HL-60 (cell line): ENCODE data around the gene MOB3B.

Source experiments
- DNase-seq, 2 experiments: peaks; one replicate each; pipeline ENCODE4 v3.0.0-alpha.2; 2010 to 2020; ENCODE audit warnings: low read depth in 1 of 2, low spot score in 1 of 2
- H3K27ac ChIP-seq: fragments of 250-450 bp; sonication (Bioruptor Pico); replicated peaks from 2 replicates; pipeline ENCODE4 v1.5.1; 2020; ENCODE audit warnings: mild to moderate bottlenecking, moderate library complexity
- H3K27me3 ChIP-seq: fragments of 250-450 bp; sonication (Bioruptor Pico); 2 replicates; pipeline ENCODE4 v1.5.1; 2021; ENCODE audit warnings: mild to moderate bottlenecking, moderate library complexity; ENCODE audit not compliant: insufficient read depth, poor library complexity, severe bottlenecking
- H3K4me3 ChIP-seq: replicated peaks from 2 replicates; pipeline ENCODE4 v1.5.1; 2011; ENCODE audit warnings: mild to moderate bottlenecking, control low read depth, low read length; ENCODE audit not compliant: insufficient read depth
- GABPA ChIP-seq: IDR thresholded peaks from 2 replicates; pipeline ENCODE4 v1.6.1; 2012; ENCODE audit warnings: low read depth
- POLR2AphosphoS5 ChIP-seq: IDR thresholded peaks from 2 replicates; pipeline ENCODE4 v1.6.1; 2012; ENCODE audit warnings: low read depth
- SPI1 ChIP-seq: IDR thresholded peaks from 2 replicates; pipeline ENCODE4 v1.6.1; 2012; ENCODE audit warnings: low read depth, mild to moderate bottlenecking, borderline replicate concordance
- TF ChIP-seq, protein P1 (sequence below): IDR thresholded peaks from one replicate; pipeline ENCODE4 v1.5.1; 2011; ENCODE audit warnings: low read length, control low read depth, inconsistent platforms; ENCODE audit not compliant: insufficient read depth
- TF ChIP-seq, protein P2 (sequence below): IDR thresholded peaks from 2 replicates; pipeline ENCODE4 v1.6.1; 2012; ENCODE audit warnings: low read depth; ENCODE audit not compliant: insufficient replicate concordance

MOB3B gene

DNA sequence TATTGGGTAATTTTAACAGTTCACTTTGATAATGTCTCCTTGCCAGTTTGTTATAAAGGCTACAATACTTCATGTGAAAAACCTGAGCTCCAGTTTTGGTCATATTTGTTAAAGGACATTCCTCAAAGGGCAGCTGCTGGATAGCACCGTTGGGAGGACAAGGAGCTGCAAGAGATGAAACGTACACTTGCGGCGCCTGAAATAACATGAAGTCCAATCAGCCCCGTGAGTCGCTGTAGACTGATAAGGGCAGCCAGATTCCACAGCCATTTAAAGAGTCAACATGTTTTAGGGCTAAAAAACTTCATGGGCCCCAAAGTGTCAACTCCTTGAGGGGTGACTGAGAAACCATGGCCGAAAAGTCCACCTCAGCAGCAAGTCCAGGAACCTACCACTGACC is 91.1 kb downstream of the MOB3B start:
- Histone ChIP-seq H3K27ac (no peak overlapping the region), H3K4me3 (no peak overlapping the region), H3K27me3 (no peaks in the 10 kb centered on the region)
- TF ChIP-seq, protein P1, sequence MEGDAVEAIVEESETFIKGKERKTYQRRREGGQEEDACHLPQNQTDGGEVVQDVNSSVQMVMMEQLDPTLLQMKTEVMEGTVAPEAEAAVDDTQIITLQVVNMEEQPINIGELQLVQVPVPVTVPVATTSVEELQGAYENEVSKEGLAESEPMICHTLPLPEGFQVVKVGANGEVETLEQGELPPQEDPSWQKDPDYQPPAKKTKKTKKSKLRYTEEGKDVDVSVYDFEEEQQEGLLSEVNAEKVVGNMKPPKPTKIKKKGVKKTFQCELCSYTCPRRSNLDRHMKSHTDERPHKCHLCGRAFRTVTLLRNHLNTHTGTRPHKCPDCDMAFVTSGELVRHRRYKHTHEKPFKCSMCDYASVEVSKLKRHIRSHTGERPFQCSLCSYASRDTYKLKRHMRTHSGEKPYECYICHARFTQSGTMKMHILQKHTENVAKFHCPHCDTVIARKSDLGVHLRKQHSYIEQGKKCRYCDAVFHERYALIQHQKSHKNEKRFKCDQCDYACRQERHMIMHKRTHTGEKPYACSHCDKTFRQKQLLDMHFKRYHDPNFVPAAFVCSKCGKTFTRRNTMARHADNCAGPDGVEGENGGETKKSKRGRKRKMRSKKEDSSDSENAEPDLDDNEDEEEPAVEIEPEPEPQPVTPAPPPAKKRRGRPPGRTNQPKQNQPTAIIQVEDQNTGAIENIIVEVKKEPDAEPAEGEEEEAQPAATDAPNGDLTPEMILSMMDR: no peak
- TF ChIP-seq POLR2AphosphoS5 (no peak), SPI1 (no peak), GABPA (no peak)
- TF ChIP-seq, protein P2, sequence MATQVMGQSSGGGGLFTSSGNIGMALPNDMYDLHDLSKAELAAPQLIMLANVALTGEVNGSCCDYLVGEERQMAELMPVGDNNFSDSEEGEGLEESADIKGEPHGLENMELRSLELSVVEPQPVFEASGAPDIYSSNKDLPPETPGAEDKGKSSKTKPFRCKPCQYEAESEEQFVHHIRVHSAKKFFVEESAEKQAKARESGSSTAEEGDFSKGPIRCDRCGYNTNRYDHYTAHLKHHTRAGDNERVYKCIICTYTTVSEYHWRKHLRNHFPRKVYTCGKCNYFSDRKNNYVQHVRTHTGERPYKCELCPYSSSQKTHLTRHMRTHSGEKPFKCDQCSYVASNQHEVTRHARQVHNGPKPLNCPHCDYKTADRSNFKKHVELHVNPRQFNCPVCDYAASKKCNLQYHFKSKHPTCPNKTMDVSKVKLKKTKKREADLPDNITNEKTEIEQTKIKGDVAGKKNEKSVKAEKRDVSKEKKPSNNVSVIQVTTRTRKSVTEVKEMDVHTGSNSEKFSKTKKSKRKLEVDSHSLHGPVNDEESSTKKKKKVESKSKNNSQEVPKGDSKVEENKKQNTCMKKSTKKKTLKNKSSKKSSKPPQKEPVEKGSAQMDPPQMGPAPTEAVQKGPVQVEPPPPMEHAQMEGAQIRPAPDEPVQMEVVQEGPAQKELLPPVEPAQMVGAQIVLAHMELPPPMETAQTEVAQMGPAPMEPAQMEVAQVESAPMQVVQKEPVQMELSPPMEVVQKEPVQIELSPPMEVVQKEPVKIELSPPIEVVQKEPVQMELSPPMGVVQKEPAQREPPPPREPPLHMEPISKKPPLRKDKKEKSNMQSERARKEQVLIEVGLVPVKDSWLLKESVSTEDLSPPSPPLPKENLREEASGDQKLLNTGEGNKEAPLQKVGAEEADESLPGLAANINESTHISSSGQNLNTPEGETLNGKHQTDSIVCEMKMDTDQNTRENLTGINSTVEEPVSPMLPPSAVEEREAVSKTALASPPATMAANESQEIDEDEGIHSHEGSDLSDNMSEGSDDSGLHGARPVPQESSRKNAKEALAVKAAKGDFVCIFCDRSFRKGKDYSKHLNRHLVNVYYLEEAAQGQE: no peak
- no peak for DNase-seq

DNA sequence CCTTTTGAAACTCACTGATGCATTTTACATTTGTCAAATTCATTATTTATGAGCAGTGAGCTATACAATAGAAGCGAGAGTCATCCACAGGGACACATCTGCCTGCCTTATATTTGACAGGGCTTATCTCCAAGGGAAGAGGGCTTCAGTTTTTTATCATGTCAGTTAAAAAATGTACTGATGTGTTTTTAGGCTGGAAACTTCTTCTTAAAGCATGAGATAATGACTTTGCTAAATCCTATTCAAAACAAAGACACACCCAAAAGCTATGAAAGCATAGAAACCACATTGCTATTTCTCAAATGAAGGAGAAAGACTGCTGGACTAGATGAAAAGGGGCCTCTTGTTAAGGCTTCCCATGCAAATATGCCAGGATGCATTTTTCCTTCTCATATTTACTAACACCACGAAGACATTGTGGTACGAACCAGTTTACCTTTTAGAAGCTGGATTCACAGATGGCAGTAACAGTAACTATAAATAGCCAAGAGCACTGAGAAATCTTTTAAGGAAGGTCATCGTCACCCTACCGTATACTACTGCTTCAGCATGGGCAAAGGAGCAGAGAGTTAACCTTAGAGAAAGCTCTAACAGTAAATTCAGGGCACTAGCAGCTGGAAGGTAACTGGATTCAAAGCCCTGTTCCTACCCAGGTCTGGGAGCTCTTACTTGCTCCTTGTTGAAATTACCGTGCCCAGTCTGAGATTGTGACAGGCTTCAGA is 91.8 kb downstream of the MOB3B start:
- H3K27me3 ChIP-seq: no peaks in the 10 kb centered on the region
- H3K4me3 ChIP-seq: no peak overlapping the region
- TF ChIP-seq, protein P1: no peak
- TF ChIP-seq, protein P2: no peak
- TF ChIP-seq POLR2AphosphoS5 (no peak), SPI1 (no peak), GABPA (no peak)
- no peak overlapping the region for H3K27ac ChIP-seq
- DNase-seq: no peak

DNA sequence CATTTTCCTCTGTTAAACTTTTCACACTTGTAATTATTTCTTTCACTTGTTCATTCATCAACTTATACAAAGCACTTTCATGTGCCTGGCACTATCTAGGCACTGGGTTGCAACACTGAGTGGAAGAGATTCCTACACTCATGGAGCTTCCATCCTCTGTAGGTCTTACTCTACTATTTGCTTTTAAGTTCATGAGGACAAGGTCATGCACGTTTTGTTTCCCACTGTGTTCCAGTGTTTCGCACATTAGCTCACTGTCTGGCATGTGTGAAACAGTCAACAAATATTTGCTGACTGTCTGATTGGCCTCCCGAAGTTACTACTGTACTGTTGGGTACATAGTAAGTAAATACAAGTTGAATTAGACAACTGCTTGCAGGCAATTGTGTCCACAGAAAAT is 93.4 kb downstream of the MOB3B start:
- H3K27ac ChIP-seq: no peak overlapping the region
- TF ChIP-seq GABPA (no peak), POLR2AphosphoS5 (no peak), SPI1 (no peak)
- TF ChIP-seq, protein P1: no peak
- TF ChIP-seq, protein P2: no peak
- H3K4me3 ChIP-seq: no peak overlapping the region
- H3K27me3 ChIP-seq: no peaks in the 10 kb centered on the region
- no peak for DNase-seq
